ENCODE measurements around the gene STAMBP. TPM values are rescaled to one million over a fixed set of nuclear protein-coding genes. Genes with fewer than 3 reads are reported as not detected.
"Not testable (repeated sequence)": the region's sequence is repeated elsewhere in the genome, so short reads cannot be mapped to it uniquely, and the experiment has no call there.

STAMBP gene
- total and polyA plus RNA-seq, 3 donors from 2014 or later = 47.4 to 51.2 (median 49.0) TPM

DNA sequence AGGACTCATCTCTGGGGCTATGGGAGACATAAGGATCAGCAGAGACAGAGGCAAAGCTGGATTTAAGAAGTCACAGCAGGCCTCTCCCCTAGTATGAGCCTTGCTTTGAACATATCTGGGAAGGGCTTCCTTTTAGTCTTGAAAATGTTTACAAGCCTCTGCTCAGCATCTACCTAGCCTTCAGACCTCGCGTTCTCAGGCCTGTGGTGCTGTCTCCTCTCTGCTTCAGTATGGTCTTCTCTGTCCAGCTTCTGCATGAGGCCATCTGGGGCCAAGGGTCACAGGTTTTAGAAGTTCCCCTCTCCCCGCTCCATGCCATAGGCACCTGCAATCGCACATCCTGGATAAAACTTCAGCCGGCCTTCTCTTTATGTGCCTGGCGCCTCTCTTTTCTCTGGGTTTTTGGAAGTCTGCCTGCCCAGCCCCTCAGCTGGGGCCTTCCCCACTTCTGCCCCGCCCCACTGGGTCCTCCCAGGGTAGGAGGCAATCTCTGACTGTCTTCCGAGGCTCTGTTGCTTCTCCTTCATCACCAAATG lies 71.1 kb downstream of the STAMBP start:
- DNase-seq = no peak
- Histone ChIP-seq H3K27me3 (no peaks in the 10 kb centered on the region), H3K4me3 (no peak overlapping the region), H3K9me3 (no peaks in the 10 kb centered on the region), H3K27ac (no peak overlapping the region), H3K4me1 (no peaks in the 10 kb centered on the region), H3K36me3 (ENCODE audit: low read depth, missing control alignments) (no peaks in the 10 kb centered on the region)
- 87 to 88% methylated on average over 8 of the region's 8 CpGs for WGBS, 2 donors
- intact Hi-C loops (cut with DNase I; ENCODE audit: low total_unique reads) = no loop called here
- no peak for TF ChIP-seq POLR2A (IDR thresholded peaks at IDR 0.05)
- no peak for TF ChIP-seq CTCF (IDR thresholded peaks at IDR 0.05)

GRCh38 chr2:73901143-73901542 lies 72.4 kb downstream of the STAMBP start:
- Histone ChIP-seq H3K4me1 (no peaks in the 10 kb centered on the region), H3K4me3 (no peak overlapping the region), H3K27ac (no peak overlapping the region), H3K36me3 (ENCODE audit: low read depth, missing control alignments) (no peaks in the 10 kb centered on the region), H3K9me3 (no peaks in the 10 kb centered on the region), H3K27me3 (no peaks in the 10 kb centered on the region)
- intact Hi-C loops (cut with DNase I; ENCODE audit: low total_unique reads) = no loop called here
- 84 to 93% methylated on average over 9 of the region's 10 CpGs for WGBS, 2 donors
- DNase-seq = no peak
- TF ChIP-seq POLR2A (IDR thresholded peaks at IDR 0.05) (no peak), CTCF (IDR thresholded peaks at IDR 0.05) (no peak)

- Histone ChIP-seq H3K36me3 (ENCODE audit: low read depth, missing control alignments) (no peaks in the 10 kb centered on the region), H3K4me1 (no peaks in the 10 kb centered on the region), H3K27ac (no peak overlapping the region), H3K9me3 (no peaks in the 10 kb centered on the region), H3K27me3 (no peaks in the 10 kb centered on the region), H3K4me3 (no peak overlapping the region)
- intact Hi-C loops (cut with DNase I; ENCODE audit: low total_unique reads) = no loop called here
- TF ChIP-seq POLR2A (IDR thresholded peaks at IDR 0.05) (no peak), CTCF (IDR thresholded peaks at IDR 0.05) (no peak)
- 80 to 82% methylated on average over 4 of the region's 4 CpGs for WGBS, 2 donors
- no peak for DNase-seq
These were observed 73.5 kb downstream of the STAMBP start for GRCh38 chr2:73902284-73902683.

DNA sequence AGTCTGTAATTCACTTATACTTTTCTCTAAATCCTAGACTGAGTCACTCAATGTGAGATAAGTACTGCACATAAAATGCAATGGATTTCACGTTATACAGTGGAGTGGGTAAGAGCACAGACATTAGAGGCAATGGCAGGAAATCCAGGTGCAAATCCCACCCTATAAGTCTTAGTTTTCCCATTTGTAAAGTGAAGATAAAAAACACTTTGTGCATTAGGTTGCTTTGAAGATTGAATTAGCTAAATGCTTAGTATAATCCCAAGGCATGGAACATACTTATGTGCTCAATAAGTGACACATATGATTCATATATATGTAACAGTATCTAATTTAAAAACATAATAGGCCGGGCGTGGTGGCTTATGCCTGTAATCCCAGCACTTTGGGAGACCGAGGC lies 74.6 kb downstream of the STAMBP start:
- 84 to 92% methylated on average over 4 of the region's 4 CpGs for WGBS, 2 donors
- Histone ChIP-seq H3K36me3 (ENCODE audit: low read depth, missing control alignments) (no peaks in the 10 kb centered on the region), H3K27ac (no peak overlapping the region), H3K27me3 (no peaks in the 10 kb centered on the region), H3K4me3 (no peak overlapping the region), H3K9me3 (no peaks in the 10 kb centered on the region), H3K4me1 (no peaks in the 10 kb centered on the region)
- no peak for DNase-seq
- intact Hi-C loops (cut with DNase I; ENCODE audit: low total_unique reads) = no loop called here
- TF ChIP-seq POLR2A (IDR thresholded peaks at IDR 0.05) = no peak

- H3K4me3 ChIP-seq; H3K4me1 ChIP-seq; H3K27me3 ChIP-seq; intact Hi-C loops (cut with DNase I; ENCODE audit: low total_unique reads); DNase-seq; H3K9me3 ChIP-seq; H3K27ac ChIP-seq; H3K36me3 ChIP-seq (ENCODE audit: low read depth, missing control alignments): not testable (repeated sequence)
- 90 to 92% methylated on average over 5 of the region's 5 CpGs for WGBS, 2 donors
These were observed 75.3 kb downstream of the STAMBP start for GRCh38 chr2:73903949-73904613.

GRCh38 chr2:73904952-73905351 lies 76.2 kb downstream of the STAMBP start:
- Histone ChIP-seq H3K36me3 (ENCODE audit: low read depth, missing control alignments) (no peaks in the 10 kb centered on the region), H3K27ac (no peak overlapping the region), H3K4me1 (no peaks in the 10 kb centered on the region), H3K27me3 (no peaks in the 10 kb centered on the region), H3K9me3 (no peaks in the 10 kb centered on the region), H3K4me3 (no peak overlapping the region)
- WGBS, 2 donors = 93 to 95% methylated on average over 1 of the region's 1 CpG
- intact Hi-C loops (cut with DNase I; ENCODE audit: low total_unique reads) = no loop called here
- TF ChIP-seq POLR2A (IDR thresholded peaks at IDR 0.05) = no peak
- DNase-seq = no peak
